ENCODE measurements around the gene POTEB2.
"Not testable (repeated sequence)": the region's sequence is repeated elsewhere in the genome, so short reads cannot be mapped to it uniquely, and the experiment has no call there.

POTEB2 gene

DNA sequence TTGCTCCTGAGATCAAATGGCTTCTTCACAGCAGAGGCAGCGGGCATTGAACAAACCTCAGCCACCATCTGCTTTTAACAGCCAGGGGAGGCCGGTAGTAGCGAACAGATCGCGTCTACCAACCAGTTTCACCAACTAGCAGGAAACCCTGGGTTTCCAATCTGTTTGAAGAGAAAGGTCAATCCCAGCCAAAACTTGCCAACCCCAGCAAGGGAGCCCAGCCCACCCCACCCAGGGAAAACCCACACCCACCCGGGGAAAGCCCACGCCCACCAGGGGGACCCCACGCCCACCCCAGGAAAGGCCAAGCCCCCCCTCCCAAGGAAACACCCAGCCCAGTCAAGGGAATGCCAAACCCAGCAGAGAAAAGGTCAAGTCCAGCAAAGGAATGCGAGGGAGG is at the start of gene POTEB2:
Gene POTEB2, minus strand, starts transcription at position 101 of the 400 bp plus-strand sequence. Its CDS starts 33 bp downstream, at position 68.
- not testable (repeated sequence) for H3K36me3 Mint-ChIP-seq; H3K27me3 Mint-ChIP-seq; H3K4me3 Mint-ChIP-seq; H3K27ac Mint-ChIP-seq; H3K4me1 Mint-ChIP-seq (ENCODE audit: low read depth); H3K9me3 Mint-ChIP-seq (ENCODE audit: low read depth)

DNA sequence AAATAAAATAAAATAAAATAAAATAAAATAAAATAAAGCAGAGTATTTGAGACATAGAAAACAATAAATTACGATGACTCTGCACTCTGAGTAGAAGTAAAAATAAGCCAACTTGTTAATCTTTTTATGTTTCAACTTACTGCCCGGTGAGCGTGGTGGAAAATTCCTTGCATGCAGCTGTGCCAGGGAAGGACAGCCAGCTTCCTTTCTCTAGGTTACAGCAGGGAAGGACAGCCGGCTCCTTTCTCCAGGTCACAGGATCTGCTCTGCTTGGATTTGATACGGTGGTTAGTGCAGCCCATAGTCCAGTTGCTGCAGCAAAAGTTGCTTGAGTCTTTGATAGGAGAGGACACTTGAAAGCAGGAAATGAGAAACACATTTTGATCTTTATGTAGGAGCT is 13.8 kb upstream of the POTEB2 start:
- not testable (repeated sequence) for H3K4me3 Mint-ChIP-seq; H3K27me3 Mint-ChIP-seq; H3K36me3 Mint-ChIP-seq; H3K27ac Mint-ChIP-seq; H3K9me3 Mint-ChIP-seq (ENCODE audit: low read depth); H3K4me1 Mint-ChIP-seq (ENCODE audit: low read depth)

DNA sequence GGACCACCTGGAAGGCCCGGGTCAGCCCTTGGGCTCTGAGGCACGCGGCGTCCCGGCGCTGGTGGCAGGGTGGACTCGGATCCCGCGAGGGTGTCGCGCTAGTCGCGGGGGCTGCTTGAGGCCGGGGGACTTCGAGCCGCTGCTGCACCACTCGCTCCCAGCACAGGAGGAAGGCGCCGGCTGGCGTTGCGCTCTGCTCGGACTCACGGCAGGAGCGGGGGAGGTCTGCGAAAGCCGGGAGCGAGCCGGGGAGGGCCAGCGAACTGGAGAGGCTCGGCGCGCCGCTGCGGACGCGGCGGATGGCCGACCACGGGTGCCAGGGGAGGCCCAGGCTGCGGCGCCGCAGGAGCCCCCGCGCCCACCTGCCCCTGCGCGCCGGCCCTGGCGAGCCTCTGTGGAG is 12.3 kb upstream of the POTEB2 start:
- not testable (repeated sequence) for H3K9me3 Mint-ChIP-seq (ENCODE audit: low read depth); H3K27ac Mint-ChIP-seq; H3K27me3 Mint-ChIP-seq; H3K4me3 Mint-ChIP-seq; H3K4me1 Mint-ChIP-seq (ENCODE audit: low read depth); H3K36me3 Mint-ChIP-seq

DNA sequence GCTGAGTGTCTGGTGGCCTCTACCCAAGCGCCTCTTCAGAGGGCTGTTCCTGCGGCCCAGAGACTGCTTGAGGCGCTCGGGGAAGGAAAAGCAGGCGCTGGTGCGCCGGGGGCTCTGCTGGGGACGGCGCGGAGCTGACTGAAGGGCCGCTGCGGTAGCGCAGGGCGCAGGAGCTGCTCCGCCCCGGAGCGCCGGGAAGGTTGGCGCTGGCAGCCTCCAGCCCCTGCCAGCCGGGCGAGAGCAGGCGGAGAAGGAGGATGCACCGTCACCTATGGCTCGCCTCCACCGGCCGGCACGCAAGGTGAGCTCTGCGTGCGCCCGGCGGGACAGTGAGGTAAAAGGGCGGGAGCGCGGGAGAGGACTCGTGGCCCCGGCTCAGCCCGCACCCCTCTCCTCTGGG is 11.7 kb upstream of the POTEB2 start:
- not testable (repeated sequence) for H3K27ac Mint-ChIP-seq; H3K36me3 Mint-ChIP-seq; H3K4me1 Mint-ChIP-seq (ENCODE audit: low read depth); H3K9me3 Mint-ChIP-seq (ENCODE audit: low read depth); H3K27me3 Mint-ChIP-seq; H3K4me3 Mint-ChIP-seq

Measured in activated naive CD8-positive, alpha-beta T cell (primary cell).